Gastroesophageal sphincter (tissue), 3 donors: ENCODE measurements around the gene PLA2G4B.

Source experiments
- CTCF ChIP-seq, 4 experiments: fragments of 200-600 bp in 2 of 4; fragments of 450-650 bp in 2 of 4; sonication (generic) in 1 of 4; IDR thresholded peaks; one replicate each; pipeline ENCODE4 v1.5.1; 2017 to 2019; ENCODE audit warnings: antibody characterized with exemption in 4 of 4, mild to moderate bottlenecking in 2 of 4, moderate library complexity in 2 of 4
- EP300 ChIP-seq: sonication (generic); formaldehyde crosslinking; IDR thresholded peaks from one replicate; pipeline ENCODE4 v1.6.1; 2017; ENCODE audit warnings: antibody characterized with exemption, mild to moderate bottlenecking
- POLR2A ChIP-seq, 2 donors: fragments of 450-650 bp; IDR thresholded peaks; one replicate each; pipeline ENCODE4 v1.6.1; 2017; ENCODE audit warnings: antibody characterized with exemption in 2 of 2, mild to moderate bottlenecking in 2 of 2, moderate library complexity in 1 of 2

DNA sequence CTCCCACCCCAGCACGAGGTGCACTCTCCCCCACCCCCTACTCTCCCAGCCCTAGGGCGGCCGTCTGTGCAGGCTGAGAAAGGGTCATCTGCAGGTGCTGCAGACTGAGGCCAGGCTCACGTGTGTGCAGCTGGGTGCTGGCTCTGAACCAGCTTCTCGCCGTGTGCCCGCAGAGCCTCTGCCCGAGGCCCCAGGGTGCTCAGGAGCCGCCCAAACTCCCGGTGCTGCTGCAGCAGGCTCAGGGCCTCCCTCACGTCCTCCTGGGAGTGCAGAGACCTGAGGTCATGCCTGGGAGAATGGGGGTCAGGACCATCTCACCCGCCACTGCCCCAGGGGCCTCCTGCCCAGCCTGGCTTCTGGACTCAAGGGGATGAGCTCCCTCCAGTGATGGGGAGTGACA is 38.0 kb downstream of the PLA2G4B start:
- TF ChIP-seq POLR2A (IDR thresholded peaks at IDR 0.05): no peak
- no peak for TF ChIP-seq EP300
- no peak for TF ChIP-seq CTCF (IDR thresholded peaks at IDR 0.05)
